Thyroid gland (tissue), 4 donors: ENCODE data around the gene EXD2. TPM values are rescaled to one million over a fixed set of nuclear protein-coding genes. Genes with fewer than 3 reads are reported as not detected.

Experiments used
- DNase-seq, 2 donors: peaks; one replicate each; pipeline ENCODE4 v3.0.0-alpha.2; 2019
- H3K27ac ChIP-seq, 3 donors: fragments of 200-600 bp; sonication (generic); 1 replicate in 2 of 3; 2 replicates in 1 of 3; pipeline ENCODE4 v1.5.1; 2016 to 2019; ENCODE audit warnings: mild to moderate bottlenecking in 1 of 3, moderate library complexity in 1 of 3
- H3K27me3 ChIP-seq: fragments of 200-600 bp; sonication (generic); one replicate; pipeline ENCODE4 v1.5.1; 2019
- H3K36me3 ChIP-seq, 2 donors: fragments of 200-600 bp; sonication (generic); one replicate each; pipeline ENCODE4 v1.5.1; 2016 to 2019
- H3K4me1 ChIP-seq, 2 donors: fragments of 200-600 bp; sonication (generic); one replicate each; pipeline ENCODE4 v1.5.1; 2017 to 2019
- H3K4me3 ChIP-seq, 3 donors: fragments of 200-600 bp; sonication (generic); replicated peaks in 1 of 3; 1 replicate in 2 of 3; 2 replicates in 1 of 3; pipeline ENCODE4 v1.5.1; 2016; ENCODE audit warnings: mild to moderate bottlenecking in 1 of 3
- H3K9me3 ChIP-seq: fragments of 200-600 bp; sonication (generic); one replicate; pipeline ENCODE4 v1.5.1; 2017
- CTCF ChIP-seq, 6 experiments: fragments of 200-600 bp in 3 of 6; fragments of 450-650 bp in 3 of 6; sonication (generic) in 3 of 6; IDR thresholded peaks; one replicate each; pipeline ENCODE4 v1.5.1; 2016 to 2019; ENCODE audit warnings: antibody characterized with exemption in 6 of 6, mild to moderate bottlenecking in 2 of 6, inconsistent platforms in 1 of 6, moderate library complexity in 1 of 6
- POLR2A ChIP-seq, 2 donors: fragments of 450-650 bp; IDR thresholded peaks; one replicate each; pipeline ENCODE4 v1.6.1; 2017; ENCODE audit warnings: antibody characterized with exemption in 2 of 2, mild to moderate bottlenecking in 2 of 2, moderate library complexity in 1 of 2
- WGBS, 2 donors: methylation state at CpG; one replicate each; pipeline ENCODE4 v1.1.5; 2017; 5-methylcytosine and 5-hydroxymethylcytosine counted together
- intact Hi-C: fragments of 100-400 bp; cut with DNase I; formaldehyde crosslinking; loops from one replicate; pipeline ENCODE4 v1.15.1; 2023
- total RNA-seq, 4 donors: library from RNA; depleted of rRNA; stranded (reverse); fragments of >200 nt; gene quantifications; one replicate each; pipeline ENCODE4 v1.2.3, GENCODE V29; 2016

Gene EXD2
- total RNA-seq, 4 donors from 2014 or later, result 21.2 to 28.3 (median 25.2) TPM

GRCh38 chr14:69259527-69260189 lies 68.4 kb downstream of the EXD2 start, which contains the start of gene GALNT16:
TSS of gene GALNT16 (plus strand) at chr14:69260158. CDS start at chr14:69260291, 133 bp downstream.
- 0 to 1% methylated on average over 18 to 52 of the region's 74 CpGs for WGBS, 2 donors
- DNase-seq, result peak; percentile 24 to 42
- no peaks in the 10 kb centered on the region for H3K27me3 ChIP-seq

GRCh38 chr14:69260190-69260860 lies 69.0 kb downstream of the EXD2 start:
- TF ChIP-seq CTCF (IDR thresholded peaks at IDR 0.05), result no peak
- no peak overlapping the region for H3K27ac ChIP-seq
- peaks cover 6 to 22% of the 10 kb centered on the region in 2 donors for H3K4me1 ChIP-seq
- intact Hi-C loops, result no loop called here
- H3K4me3 ChIP-seq, result peak overlapping the region; percentile 14 to 42 (median 35)
- no peaks in the 10 kb centered on the region for H3K27me3 ChIP-seq
- no peaks in the 10 kb centered on the region for H3K36me3 ChIP-seq
- no peaks in the 10 kb centered on the region for H3K9me3 ChIP-seq
- WGBS, 2 donors, result 0 to 1% methylated on average over 8 to 17 of the region's 78 CpGs
- peak in 1 of 2 donors; percentile 35 for DNase-seq

More at GRCh38 chr14:69259527-69260189, 68.4 kb downstream of the EXD2 start, which contains the start of gene GALNT16:
- intact Hi-C loops, result no loop called here
- Histone ChIP-seq H3K9me3 (no peaks in the 10 kb centered on the region), H3K4me1 (peaks cover 6 to 22% of the 10 kb centered on the region in 2 donors), H3K27ac (no peak within 1 kb of the TSS), H3K36me3 (no peaks in the 10 kb centered on the region), H3K4me3 (peak within 1 kb of the TSS; percentile 14 to 42 (median 35))
- TF ChIP-seq CTCF (IDR thresholded peaks at IDR 0.05) (peak in 2 of 6 experiments; percentile 16 to 30), POLR2A (IDR thresholded peaks at IDR 0.05) (no peak)

- intact Hi-C loops, result no loop called here
- Histone ChIP-seq H3K9me3 (no peaks in the 10 kb centered on the region), H3K4me1 (peaks cover 6 to 22% of the 10 kb centered on the region in 2 donors), H3K27ac (peak overlapping the region in 1 of 3 donors; percentile 22), H3K27me3 (no peaks in the 10 kb centered on the region), H3K4me3 (peak overlapping the region in 1 of 3 donors; percentile 42), H3K36me3 (no peaks in the 10 kb centered on the region)
- peak; percentile 37 to 47 for DNase-seq
- peak; percentile 13 to 70 (median 46) for TF ChIP-seq CTCF (IDR thresholded peaks at IDR 0.05)
- TF ChIP-seq POLR2A (IDR thresholded peaks at IDR 0.05), result no peak
- WGBS, 2 donors, result 2% methylated on average over 24 to 31 of the region's 64 CpGs
Measured at GRCh38 chr14:69260861-69261564, 69.7 kb downstream of the EXD2 start.

- no peak for DNase-seq
- Histone ChIP-seq H3K27me3 (no peaks in the 10 kb centered on the region), H3K27ac (peak overlapping the region in 1 of 3 donors; percentile 22), H3K36me3 (no peaks in the 10 kb centered on the region), H3K4me1 (peaks cover 6 to 22% of the 10 kb centered on the region in 2 donors), H3K4me3 (peak overlapping the region in 1 of 3 donors; percentile 42), H3K9me3 (no peaks in the 10 kb centered on the region)
- intact Hi-C loops, result no loop called here
- 58 to 67% methylated on average over 5 of the region's 5 CpGs for WGBS, 2 donors
- TF ChIP-seq POLR2A (IDR thresholded peaks at IDR 0.05) (no peak), CTCF (IDR thresholded peaks at IDR 0.05) (no peak)
Measured at GRCh38 chr14:69261761-69262331, 70.5 kb downstream of the EXD2 start.
